Left ventricle myocardium superior (tissue), 1 donor: ENCODE measurements around the gene KMO. TPM values are rescaled to one million over a fixed set of nuclear protein-coding genes. Genes with fewer than 3 reads are reported as not detected.

Source experiments
- ATAC-seq: fragments of 200-7000 bp; cut with Tn5 transposase; one replicate; pipeline ENCODE4 v1.9.1; 2020; ENCODE audit warnings: mild to moderate bottlenecking, moderate library complexity
- DNase-seq: peaks from one replicate; pipeline ENCODE4 v3.0.0-alpha.2; 2020
- intact Hi-C: fragments of 100-400 bp; cut with micrococcal nuclease; formaldehyde crosslinking; loops from one replicate; pipeline ENCODE4 v1.11.0; 2022
- long read RNA-seq: library from polyadenylated mRNA; unstranded; transcript quantifications from one replicate; pipeline ENCODE4 v2.0.0, GENCODE V29; 2021
- total RNA-seq: library from RNA; stranded (reverse); fragmentation: NEBNext Ultra II Directional; extraction: Animal tissue kit (Norgen Biotek cat#: 25700); gene quantifications from one replicate; pipeline ENCODE4 v1.2.1, GENCODE V29; 2021
- donor health status: DM: no; HTN: yes; CAD: no; lungs with severe emphysema.

Gene KMO
- total RNA-seq: 0.22 TPM
- long read RNA-seq: 0 reads

DNA sequence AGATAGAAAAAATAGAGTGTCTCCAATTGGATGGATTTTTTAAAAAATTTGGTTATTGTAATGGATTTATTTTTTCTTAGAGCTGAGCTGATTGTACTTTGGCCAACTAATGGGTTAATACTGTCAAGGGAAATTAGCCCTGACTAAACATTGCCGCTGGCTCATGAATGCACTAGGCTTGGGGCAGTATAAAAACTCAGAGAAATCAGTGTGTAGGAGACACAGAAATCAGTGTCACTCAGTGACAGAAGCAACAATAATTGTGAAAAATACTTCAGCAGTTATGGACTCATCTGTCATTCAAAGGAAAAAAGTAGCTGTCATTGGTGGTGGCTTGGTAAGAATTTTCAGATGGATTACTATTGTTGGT is at the start of gene KMO:
Gene KMO (plus strand): TSS at position 217 of the 370 bp plus-strand sequence. CDS start 67 bp downstream, at position 284.
- DNase-seq (no peak), ATAC-seq (no peak)
- intact Hi-C loops: no loop called here

DNA sequence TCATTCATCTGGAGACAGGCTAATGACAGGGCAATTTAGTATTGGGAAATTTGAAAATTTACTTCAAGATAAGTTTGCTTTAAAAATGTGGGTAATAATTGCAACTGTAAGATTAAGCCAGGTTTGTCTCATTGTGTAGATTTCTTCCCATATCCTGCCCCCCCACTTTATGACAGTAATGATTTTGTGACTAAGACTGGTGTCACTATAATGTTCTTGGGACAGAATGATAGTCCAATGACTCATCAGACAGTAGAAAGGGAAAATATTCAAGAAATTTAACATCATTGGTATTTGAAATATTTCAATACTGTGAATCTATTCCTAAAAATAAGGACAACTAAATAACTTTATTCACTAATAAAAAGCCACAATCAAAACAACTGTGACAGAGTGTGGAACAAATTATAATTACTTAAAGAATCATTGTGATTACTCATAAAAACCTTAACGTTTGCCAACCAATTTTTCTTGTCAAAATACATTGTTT is 49.4 kb upstream of the KMO start:
- intact Hi-C loops: no loop called here
- ATAC-seq (no peak), DNase-seq (no peak)

GRCh38 chr1:241485145-241485544 is 47.0 kb upstream of the KMO start:
- intact Hi-C loops: no loop called here
- no peak for DNase-seq
- no peak for ATAC-seq

- DNase-seq (no peak), ATAC-seq (no peak)
- intact Hi-C loops: no loop called here
Observed at GRCh38 chr1:241485554-241485992, 46.6 kb upstream of the KMO start.

GRCh38 chr1:241488739-241489138 is 43.4 kb upstream of the KMO start:
- DNase-seq: no peak
- intact Hi-C loops: no loop called here
- ATAC-seq: no peak

- intact Hi-C loops: no loop called here
- DNase-seq: no peak
Observed at GRCh38 chr1:241495741-241496140, 36.4 kb upstream of the KMO start.

DNA sequence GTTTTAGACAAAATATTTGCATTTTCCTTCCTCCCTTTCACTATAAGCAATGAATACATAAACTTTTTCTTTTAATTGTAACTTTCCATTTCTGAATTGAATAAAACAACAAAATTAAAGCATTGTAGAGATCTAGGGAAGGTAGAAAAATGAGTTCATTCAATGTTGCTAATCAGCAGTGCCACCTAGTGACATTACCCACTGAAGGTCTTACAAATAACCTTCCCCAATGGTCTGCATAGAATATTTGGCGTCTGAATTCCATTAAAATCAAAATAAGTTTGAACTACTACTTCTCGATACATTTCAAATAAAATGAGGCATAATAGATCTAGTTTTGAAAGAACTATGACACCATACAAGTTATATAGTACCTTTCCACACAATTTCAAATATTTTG is 32.3 kb upstream of the KMO start:
- ATAC-seq (no peak), DNase-seq (no peak)
- intact Hi-C loops: no loop called here

More at GRCh38 chr1:241495741-241496140, 36.4 kb upstream of the KMO start:
- ATAC-seq: no peak

DNA sequence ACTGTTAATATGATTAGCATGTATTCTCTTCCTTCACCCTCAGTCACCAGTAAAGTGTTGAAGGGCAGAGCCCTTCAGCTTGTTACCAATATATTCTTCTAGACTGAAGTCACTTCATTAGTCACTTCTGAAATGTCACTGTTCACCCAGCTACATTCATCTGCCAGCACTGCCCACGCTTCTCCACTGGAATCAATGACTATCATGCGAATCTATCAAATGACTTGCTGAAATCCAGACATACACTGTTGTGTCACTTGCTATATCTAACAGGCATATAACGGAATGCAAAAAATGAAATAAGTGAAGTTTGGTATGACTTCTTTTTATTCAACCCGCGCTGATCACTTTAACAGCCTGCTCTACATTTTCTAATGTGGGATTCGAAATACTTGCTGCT is 28.7 kb upstream of the KMO start:
- no peak for DNase-seq
- ATAC-seq: no peak

GRCh38 chr1:241507189-241507863 is 24.9 kb upstream of the KMO start:
- DNase-seq (no peak), ATAC-seq (no peak)
- intact Hi-C loops: no loop called here

More for the DNA sequence above, 28.7 kb upstream of the KMO start:
- intact Hi-C loops: no loop called here

DNA sequence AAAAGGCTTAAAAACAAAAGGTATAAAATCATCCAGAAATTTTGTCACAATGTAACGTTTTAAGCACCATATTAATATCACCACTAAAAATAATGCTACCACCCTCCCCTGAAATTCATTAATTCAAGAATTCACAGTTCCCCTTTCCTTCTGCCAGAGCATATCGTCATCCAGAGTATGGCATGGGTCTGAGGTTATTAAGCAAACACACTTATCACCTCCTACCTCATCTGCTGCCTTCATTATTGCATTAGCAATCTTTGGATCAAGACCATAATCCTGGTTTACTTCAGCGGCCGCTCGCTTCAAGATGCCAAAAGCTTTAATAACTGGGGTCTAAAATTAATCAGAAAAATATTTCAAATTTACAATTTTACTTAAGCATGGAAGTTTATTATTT is 18.8 kb upstream of the KMO start:
- DNase-seq: no peak
- intact Hi-C loops: no loop called here
- no peak for ATAC-seq

DNA sequence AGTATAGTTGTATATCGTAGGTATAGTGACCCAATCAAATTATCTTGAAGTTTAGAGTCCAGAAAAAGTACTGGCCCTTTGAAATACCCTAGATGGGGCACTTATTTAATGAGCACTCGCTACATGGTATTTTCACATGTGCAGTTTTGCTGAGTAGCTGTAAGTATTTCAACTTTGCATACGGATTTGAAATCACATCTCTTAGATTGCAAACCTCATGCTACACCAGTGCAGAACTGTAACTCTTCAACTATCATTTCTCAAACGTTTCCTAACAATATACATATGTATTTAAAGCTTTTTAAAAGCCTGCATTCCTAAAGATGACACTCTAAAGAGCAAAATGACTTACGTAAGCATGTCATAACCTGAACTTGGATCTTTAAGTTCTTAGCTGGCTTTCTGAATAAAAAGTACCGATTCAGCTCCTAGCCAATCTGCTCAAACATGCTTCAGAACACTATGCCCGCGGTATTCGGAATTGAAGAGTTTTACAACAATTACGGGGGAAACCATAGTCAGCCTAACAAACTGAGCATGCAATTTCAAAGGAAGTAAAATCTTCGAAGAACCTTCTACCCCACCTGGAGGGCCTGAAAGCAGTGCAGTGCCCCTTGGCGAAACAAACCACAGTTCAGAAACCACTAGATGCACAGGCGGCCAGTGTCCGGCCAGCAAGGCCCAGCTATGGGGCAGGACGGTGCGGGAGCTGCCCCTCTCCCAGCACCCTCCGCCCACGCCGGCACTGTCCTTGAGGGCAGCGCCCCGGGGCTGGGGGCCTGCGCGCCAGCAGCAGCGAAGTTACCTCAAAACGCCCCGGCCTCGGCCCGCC is 13.5 kb upstream of the KMO start:
- intact Hi-C loops: no loop called here
- no peak for DNase-seq
- peak; percentile 60 for ATAC-seq

DNA sequence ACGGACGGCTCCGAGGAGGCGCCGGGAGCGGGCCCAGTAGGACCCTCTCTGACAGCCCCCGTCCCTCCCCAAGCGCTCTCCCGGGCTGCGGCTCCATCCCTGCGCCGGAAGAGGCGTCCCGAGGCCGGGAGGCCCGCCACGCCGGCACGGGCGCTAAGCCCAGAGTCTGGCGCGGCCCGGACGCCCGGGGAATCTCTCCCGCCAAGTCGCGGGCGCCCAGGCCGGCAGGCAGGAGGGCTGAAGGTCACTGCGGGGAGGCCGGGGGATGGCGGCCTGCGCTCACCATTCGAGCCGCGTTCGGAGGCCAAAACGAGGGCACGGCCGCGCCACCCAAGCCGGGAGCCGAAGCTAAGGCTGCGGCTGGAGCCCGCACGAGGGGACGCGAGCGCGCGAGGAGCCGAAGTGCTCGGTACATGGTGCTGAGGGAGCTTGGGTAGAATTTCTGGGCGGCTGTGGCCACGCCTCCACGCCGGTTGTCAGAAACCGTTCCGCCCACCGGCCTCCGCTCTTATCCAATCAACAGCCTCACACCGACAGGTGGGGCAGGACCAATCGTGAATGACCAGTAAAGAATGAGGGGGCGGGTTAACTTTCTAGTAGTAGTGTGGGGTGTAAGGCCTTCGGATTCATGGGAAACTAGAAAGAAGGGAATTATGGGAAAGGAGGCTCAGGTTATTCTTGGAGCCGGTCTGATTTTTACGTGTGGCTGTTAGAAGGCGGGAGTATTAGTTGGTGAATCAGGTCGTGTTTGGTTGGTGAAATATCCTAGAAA is 12.7 kb upstream of the KMO start, which contains the start of gene FH:
Gene FH (minus strand): TSS at position 448 of the 772 bp plus-strand sequence. CDS start 33 bp downstream, at position 415.
- ATAC-seq: peak; percentile 99
- intact Hi-C loops: loop anchor here (10.0 kb wide), 2 partner anchors 115 to 325 kb away; partner anchors contain the start of gene EXO1
- peak; percentile 97 for DNase-seq

DNA sequence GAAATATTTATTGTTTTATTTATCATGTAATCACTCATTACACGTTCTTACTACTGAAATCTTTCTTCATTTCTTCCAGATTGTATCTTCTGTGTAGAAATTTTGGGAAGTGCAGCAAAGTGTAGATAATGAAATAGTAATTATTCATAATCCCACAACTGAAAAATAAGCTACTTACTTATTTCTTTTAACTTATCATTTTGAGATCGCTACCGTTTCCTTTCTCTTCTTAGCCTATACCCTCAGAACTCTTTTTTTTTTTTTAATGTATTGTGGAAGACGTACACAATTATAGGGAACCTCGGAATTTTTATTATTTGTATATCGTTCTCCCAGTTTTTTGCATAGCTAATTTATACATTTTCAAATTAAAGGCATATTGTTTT is 12.1 kb upstream of the KMO start:
- no peak for ATAC-seq
- intact Hi-C loops: loop anchor here (10.0 kb wide), 2 partner anchors 115 to 325 kb away; partner anchors contain the start of gene EXO1
- no peak for DNase-seq

DNA sequence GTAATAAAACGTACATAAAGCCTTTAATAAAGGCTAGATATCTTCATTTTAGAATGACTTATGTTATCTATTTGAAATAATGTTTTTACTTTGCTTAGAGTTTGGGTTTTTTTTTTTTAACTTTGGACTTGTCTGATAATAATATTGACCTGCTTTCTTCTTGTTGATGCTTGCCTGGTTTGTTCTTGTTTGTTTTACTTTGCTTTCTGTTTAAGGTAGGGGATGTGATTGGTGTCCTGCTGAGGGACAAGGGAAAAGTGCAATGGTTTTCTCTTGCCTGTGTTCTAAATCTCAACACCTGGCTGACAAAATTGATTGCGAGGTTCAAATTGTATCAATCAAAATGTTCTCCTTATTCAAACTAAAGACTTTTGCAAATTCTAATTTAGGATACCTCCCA is 10.5 kb upstream of the KMO start:
- intact Hi-C loops: loop anchor here (10.0 kb wide), 2 partner anchors 113 to 323 kb away; partner anchors contain the start of gene EXO1
- ATAC-seq: no peak
- no peak for DNase-seq

DNA sequence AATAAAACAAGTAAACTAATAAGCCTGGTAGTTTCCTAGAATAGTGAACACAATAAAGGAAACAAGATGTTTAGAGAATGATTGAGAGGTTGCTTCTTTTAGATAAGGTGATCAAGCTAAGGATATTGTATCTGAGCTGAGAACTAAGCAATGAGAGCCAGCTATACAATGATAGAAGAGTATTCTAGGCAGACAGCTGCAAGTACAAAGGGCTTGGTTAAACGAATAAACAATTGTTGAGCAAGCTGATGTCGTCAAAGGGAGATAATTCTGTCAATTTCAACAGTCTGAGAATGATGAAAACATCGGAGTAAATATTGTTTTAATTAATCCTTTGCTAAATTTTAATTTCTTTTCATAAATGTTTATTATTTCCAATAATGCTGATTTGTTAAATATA is 7.2 kb upstream of the KMO start:
- ATAC-seq (no peak), DNase-seq (no peak)
- intact Hi-C loops: loop anchor here (10.0 kb wide), 2 partner anchors 110 to 320 kb away; partner anchors contain the start of gene EXO1

DNA sequence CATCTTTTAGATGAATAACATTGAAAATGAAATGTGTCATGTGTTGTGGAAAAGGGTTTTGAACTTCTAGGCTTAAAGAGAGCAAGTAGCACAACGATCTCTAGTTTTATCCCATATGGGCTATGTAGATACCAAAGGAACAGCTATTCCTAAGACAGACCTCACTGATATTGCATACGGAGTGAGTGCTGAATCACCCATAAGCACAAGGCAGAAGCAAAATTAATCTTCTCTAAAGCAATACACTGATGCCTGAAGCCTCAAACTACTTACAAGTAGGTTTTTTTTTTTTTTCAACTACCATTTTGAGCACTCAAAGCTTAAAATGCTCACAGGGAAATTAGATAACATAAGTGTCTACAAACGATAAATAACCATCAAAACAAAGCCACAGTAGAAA is 5.0 kb upstream of the KMO start:
- intact Hi-C loops: loop anchor here (10.0 kb wide), 2 partner anchors 108 to 318 kb away; partner anchors contain the start of gene EXO1
- ATAC-seq (no peak), DNase-seq (no peak)

DNA sequence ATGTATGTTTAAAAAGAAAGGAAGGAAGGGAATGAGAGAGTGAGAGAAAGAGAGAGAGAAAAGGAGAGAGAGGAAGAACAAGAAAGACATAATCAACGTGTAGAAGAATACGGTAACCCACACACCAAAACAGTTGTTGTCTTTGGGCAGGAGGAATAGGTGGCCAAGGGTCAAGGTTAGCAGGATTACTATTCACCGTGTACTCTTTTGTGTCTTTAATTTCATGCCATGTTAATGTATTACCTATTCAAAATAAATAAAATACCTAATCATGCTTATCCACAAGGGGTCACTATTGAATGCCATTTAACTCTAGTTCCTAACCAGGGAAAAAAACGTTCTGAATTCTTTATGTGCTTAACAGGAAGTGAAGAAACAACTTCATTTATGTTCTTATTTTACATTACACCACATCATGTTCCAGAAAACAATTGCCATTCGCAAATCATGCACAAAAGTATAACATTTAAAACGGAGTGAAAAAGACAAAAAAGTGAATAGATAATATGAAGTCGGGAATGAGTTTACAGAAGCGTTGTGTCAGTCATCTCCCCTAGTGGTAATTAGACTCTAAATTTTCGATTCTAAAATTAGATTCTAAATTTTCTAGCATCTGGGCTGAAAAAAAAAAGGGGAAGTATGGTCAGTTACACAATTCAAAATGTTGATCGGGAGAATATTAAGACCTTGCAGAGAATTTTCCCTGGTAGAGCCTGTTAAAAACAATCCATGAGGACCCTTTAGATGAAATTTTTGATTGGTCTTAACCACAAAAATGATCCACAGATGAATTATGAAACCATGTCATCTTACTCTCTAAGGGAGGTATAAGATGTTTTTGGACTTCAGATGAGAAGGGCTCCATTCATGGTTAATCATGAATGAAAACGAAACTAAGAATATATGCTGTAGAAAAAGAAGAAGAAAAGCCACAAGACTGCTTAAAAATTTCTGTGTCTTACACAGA is 700 bp upstream of the KMO start:
- ATAC-seq (peak; percentile 79), DNase-seq (no peak)
- intact Hi-C loops: no loop called here

GRCh38 chr1:241532864-241533263 is 686 bp downstream of the KMO start:
- ATAC-seq (no peak), DNase-seq (no peak)
- intact Hi-C loops: no loop called here
